Loucy (cell line): ENCODE results near the gene EPHA6.

Source experiments
- H2AFZ ChIP-seq: fragments of 200-600 bp; sonication (generic); 2 replicates; pipeline ENCODE4 v1.6.0; 2016; ENCODE audit warnings: antibody characterized with exemption, mild to moderate bottlenecking, low read length, moderate library complexity
- H3F3A ChIP-seq: fragments of 200-600 bp; 2 replicates; pipeline ENCODE4 v1.6.0; 2016; ENCODE audit warnings: antibody characterized with exemption, low read depth, mild to moderate bottlenecking
- H3K27me3 ChIP-seq: fragments of 200-600 bp; sonication (generic); 2 replicates; pipeline ENCODE4 v1.6.1; 2014; ENCODE audit warnings: low read length, mild to moderate bottlenecking; ENCODE audit not compliant: insufficient read depth, poor library complexity, severe bottlenecking
- H3K36me3 ChIP-seq: fragments of 200-600 bp; sonication (generic); 2 replicates; pipeline ENCODE4 v1.6.1; 2016; ENCODE audit warnings: low read length; ENCODE audit not compliant: insufficient read depth
- H3K4me1 ChIP-seq: fragments of 200-600 bp; sonication (generic); 2 replicates; pipeline ENCODE4 v1.5.1; 2014; ENCODE audit warnings: low read length, mild to moderate bottlenecking; ENCODE audit not compliant: insufficient read depth, poor library complexity, severe bottlenecking
- H3K4me2 ChIP-seq: fragments of 200-600 bp; sonication (generic); 2 replicates; pipeline ENCODE4 v1.6.0; 2014; ENCODE audit warnings: antibody characterized with exemption, low read length, low read depth, mild to moderate bottlenecking; ENCODE audit not compliant: poor library complexity, severe bottlenecking
- H3K4me3 ChIP-seq: fragments of 200-600 bp; sonication (generic); 2 replicates; pipeline ENCODE4 v1.5.1; 2014; ENCODE audit warnings: low read length, mild to moderate bottlenecking, mixed read lengths; ENCODE audit not compliant: poor library complexity, severe bottlenecking
- H3K79me2 ChIP-seq: fragments of 200-600 bp; sonication (generic); 2 replicates; pipeline ENCODE4 v1.6.1; 2014; ENCODE audit warnings: low read length; ENCODE audit not compliant: insufficient read depth
- H3K9ac ChIP-seq: fragments of 200-600 bp; sonication (generic); 2 replicates; pipeline ENCODE4 v1.6.0; 2014; ENCODE audit warnings: mild to moderate bottlenecking, low read depth, low read length, moderate library complexity; ENCODE audit not compliant: poor library complexity, severe bottlenecking
- H3K9me2 ChIP-seq: fragments of 200-600 bp; sonication (generic); replicated peaks from 2 replicates; pipeline ENCODE4 v1.6.1; 2016; ENCODE audit warnings: low read depth, low read length, mixed read lengths
- H3K9me3 ChIP-seq: fragments of 200-600 bp; sonication (generic); 2 replicates; pipeline ENCODE4 v1.6.1; 2014; ENCODE audit warnings: mild to moderate bottlenecking, antibody characterized with exemption, low read length, low read depth; ENCODE audit not compliant: insufficient read depth
- H4K20me1 ChIP-seq: fragments of 200-600 bp; sonication (generic); 2 replicates; pipeline ENCODE4 v1.6.0; 2014; ENCODE audit warnings: antibody characterized with exemption, low read length, mild to moderate bottlenecking; ENCODE audit not compliant: insufficient read depth, poor library complexity, severe bottlenecking
- EZH2phosphoT487 ChIP-seq: fragments of 200-600 bp; IDR thresholded peaks from 2 replicates; pipeline ENCODE4 v1.6.1; 2018; ENCODE audit warnings: antibody characterized with exemption, mild to moderate bottlenecking, moderate library complexity, borderline replicate concordance
- TF ChIP-seq, protein P1 (sequence below): fragments of 200-600 bp; sonication (generic); conservative IDR thresholded peaks from 2 replicates; pipeline ENCODE4 v1.5.1; 2014; ENCODE audit warnings: mild to moderate bottlenecking, antibody characterized with exemption, low read length

EPHA6 gene

DNA sequence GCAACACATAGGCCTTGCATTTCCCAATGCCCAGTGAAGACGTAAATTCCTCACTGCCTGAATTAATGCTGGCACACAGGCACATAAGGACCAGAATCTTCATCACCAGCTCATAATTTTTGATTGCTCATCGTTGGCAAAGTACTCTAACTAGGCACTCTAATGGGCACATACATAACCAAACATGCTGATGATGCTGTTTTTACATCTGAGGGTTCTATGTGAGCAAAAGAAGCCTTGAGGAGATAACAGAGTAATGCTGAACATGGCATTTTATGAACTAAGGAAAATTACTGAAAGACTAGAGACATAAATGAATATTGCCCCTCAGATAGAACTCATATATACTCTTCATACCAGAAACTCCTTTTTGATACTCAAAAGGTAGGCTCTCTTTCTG, 387.4 kb downstream of the EPHA6 start:
- H3K9ac ChIP-seq = no peak overlapping the region
- H3K4me3 ChIP-seq = no peak overlapping the region
- no peaks in the 10 kb centered on the region for H3K79me2 ChIP-seq
- no peaks in the 10 kb centered on the region for H3K4me1 ChIP-seq
- TF ChIP-seq EZH2phosphoT487 = no peak
- TF ChIP-seq, protein P1, sequence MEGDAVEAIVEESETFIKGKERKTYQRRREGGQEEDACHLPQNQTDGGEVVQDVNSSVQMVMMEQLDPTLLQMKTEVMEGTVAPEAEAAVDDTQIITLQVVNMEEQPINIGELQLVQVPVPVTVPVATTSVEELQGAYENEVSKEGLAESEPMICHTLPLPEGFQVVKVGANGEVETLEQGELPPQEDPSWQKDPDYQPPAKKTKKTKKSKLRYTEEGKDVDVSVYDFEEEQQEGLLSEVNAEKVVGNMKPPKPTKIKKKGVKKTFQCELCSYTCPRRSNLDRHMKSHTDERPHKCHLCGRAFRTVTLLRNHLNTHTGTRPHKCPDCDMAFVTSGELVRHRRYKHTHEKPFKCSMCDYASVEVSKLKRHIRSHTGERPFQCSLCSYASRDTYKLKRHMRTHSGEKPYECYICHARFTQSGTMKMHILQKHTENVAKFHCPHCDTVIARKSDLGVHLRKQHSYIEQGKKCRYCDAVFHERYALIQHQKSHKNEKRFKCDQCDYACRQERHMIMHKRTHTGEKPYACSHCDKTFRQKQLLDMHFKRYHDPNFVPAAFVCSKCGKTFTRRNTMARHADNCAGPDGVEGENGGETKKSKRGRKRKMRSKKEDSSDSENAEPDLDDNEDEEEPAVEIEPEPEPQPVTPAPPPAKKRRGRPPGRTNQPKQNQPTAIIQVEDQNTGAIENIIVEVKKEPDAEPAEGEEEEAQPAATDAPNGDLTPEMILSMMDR = no peak
- H3K4me2 ChIP-seq = no peak overlapping the region
- H2AFZ ChIP-seq = no peak overlapping the region
- no peaks in the 10 kb centered on the region for H4K20me1 ChIP-seq
- 0 out of 2 replicates have a peak, but pooled peaks cover 5% of the 10 kb centered on the region for H3K9me2 ChIP-seq
- no peaks in the 10 kb centered on the region for H3F3A ChIP-seq
- H3K36me3 ChIP-seq = no peaks in the 10 kb centered on the region
- no peaks in the 10 kb centered on the region for H3K27me3 ChIP-seq
- no peaks in the 10 kb centered on the region for H3K9me3 ChIP-seq

DNA sequence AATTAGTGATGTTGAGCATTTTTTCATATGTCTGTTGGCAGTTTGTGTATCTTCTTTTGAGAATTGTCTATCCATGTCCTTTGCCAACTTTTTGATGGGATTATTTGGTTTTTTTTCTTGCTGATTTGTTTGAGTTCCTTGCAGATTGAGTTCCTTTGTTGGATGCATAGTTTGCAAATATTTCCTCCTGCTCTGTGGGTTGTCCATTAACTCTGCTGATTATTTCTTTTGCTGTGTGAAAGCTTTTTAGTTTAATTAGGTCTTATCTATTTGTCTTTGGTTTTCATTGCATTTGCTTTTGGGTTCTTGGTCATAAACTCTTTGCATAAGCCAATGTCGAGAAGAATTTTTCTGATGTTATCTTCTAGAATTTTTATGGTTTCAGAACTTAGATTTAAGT, 414.6 kb downstream of the EPHA6 start:
- Histone ChIP-seq H3K9me2 (no peaks in the 10 kb centered on the region), H3K79me2 (no peaks in the 10 kb centered on the region), H3K4me3 (no peak overlapping the region), H3K4me1 (no peaks in the 10 kb centered on the region), H2AFZ (no peak overlapping the region), H3K9me3 (no peaks in the 10 kb centered on the region), H3K9ac (no peak overlapping the region), H3K36me3 (no peaks in the 10 kb centered on the region), H3K27me3 (no peaks in the 10 kb centered on the region), H3F3A (no peaks in the 10 kb centered on the region), H4K20me1 (no peaks in the 10 kb centered on the region), H3K4me2 (no peak overlapping the region)
- TF ChIP-seq, protein P1 = no peak
- TF ChIP-seq EZH2phosphoT487 = no peak

DNA sequence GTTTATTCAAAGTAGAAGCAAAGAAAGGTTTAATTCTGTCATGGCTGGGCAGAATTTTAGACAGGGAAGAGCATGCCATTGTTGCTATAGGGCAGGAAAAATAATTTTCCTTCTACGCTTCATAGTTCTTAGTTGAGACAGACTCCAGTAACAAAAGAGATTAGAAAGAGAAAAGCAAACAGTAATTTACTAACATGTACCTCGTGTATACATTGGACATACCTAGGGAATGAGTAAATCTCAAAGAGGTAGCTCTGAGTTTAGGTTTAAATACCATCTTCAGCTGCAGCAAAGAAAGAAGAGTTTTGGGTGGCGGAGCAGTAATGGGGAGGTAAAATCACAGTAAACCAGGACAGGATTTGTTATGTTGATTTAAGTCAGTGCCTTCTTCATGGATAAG, 416.1 kb downstream of the EPHA6 start:
- H3K79me2 ChIP-seq = no peaks in the 10 kb centered on the region
- no peak overlapping the region for H2AFZ ChIP-seq
- TF ChIP-seq, protein P1 = no peak
- TF ChIP-seq EZH2phosphoT487 = no peak
- H3K4me1 ChIP-seq = no peaks in the 10 kb centered on the region
- H3F3A ChIP-seq = no peaks in the 10 kb centered on the region
- no peaks in the 10 kb centered on the region for H4K20me1 ChIP-seq
- H3K4me2 ChIP-seq = no peak overlapping the region
- no peak overlapping the region for H3K4me3 ChIP-seq
- H3K27me3 ChIP-seq = no peaks in the 10 kb centered on the region
- no peaks in the 10 kb centered on the region for H3K36me3 ChIP-seq
- H3K9me2 ChIP-seq = no peaks in the 10 kb centered on the region
- no peak overlapping the region for H3K9ac ChIP-seq
- H3K9me3 ChIP-seq = no peaks in the 10 kb centered on the region
